Heart left ventricle (tissue), 13 donors: ENCODE results near the gene FGA.

Experiments
- POLR2A ChIP-seq, 2 donors: fragments of 450-650 bp; IDR thresholded peaks; one replicate each; pipeline ENCODE4 v1.6.1; 2017; ENCODE audit warnings: antibody characterized with exemption in 2 of 2, mild to moderate bottlenecking in 2 of 2, moderate library complexity in 2 of 2
- TF ChIP-seq, protein P1 (sequence below), 12 donors: fragments of 200-600 bp; sonication (generic) in 4 of 12; IDR thresholded peaks; one replicate each; pipeline versions ENCODE4 v1.5.0 to v1.8.0; 2018 to 2022; ENCODE audit warnings: antibody characterized with exemption in 12 of 12, mild to moderate bottlenecking in 5 of 12
- donor health status: ischemic (EF 13 %, LVEDD 7.1; RV severe dilation, severe dysfunction).
- donor health status: DM: no; HTN: yes; CAD: no.
- donor health status: DM: no; HTN: no; CAD: no.
- donor health status: ischemic (EF 25% LVEDD 6.9; RV normal size, moderate dysfunction).
- donor health status: ischemic (EF 25% LVEDD 5.7; RV mildly dilated, moderate dysfunction).
- donor health status: ischemic (EF 35%, LVEDD 5.7; RV mildly dilated, moderate dysfunction).
- donor health status: nonischemic (EF 11% LVEDD 7.7; RV severe dilation, severe dysfunction).
- donor health status: DM: yes; HTN: yes; CAD: no.
- donor health status: PGD.
- donor health status: ischemic (EF 29% LVEDD 5.4; RV normal size, mild dysfunction).
- donor health status: nonischemic (EF 23%, LVEDD 6.1; RV moderate dilation, normal function).

DNA sequence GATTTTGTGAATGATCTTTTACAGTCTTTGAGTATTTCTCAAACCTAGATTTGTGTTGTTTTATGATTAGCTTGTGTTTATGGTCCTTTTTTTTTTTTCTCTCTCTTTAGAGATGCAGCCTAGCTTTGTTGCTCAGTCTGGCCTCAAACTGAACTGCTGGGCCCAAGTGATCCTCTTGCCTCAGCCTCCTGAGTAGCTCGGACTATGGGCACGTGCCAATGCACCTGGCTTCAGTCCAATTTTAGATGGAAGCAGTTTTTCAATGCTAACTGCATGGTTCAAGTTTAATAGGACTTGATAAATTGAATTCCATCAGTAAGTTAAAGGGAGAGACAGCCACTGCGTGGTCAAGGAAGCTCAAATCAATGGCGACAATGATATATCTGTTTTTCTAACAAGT is 25.7 kb upstream of the FGA start:
- TF ChIP-seq, protein P1, sequence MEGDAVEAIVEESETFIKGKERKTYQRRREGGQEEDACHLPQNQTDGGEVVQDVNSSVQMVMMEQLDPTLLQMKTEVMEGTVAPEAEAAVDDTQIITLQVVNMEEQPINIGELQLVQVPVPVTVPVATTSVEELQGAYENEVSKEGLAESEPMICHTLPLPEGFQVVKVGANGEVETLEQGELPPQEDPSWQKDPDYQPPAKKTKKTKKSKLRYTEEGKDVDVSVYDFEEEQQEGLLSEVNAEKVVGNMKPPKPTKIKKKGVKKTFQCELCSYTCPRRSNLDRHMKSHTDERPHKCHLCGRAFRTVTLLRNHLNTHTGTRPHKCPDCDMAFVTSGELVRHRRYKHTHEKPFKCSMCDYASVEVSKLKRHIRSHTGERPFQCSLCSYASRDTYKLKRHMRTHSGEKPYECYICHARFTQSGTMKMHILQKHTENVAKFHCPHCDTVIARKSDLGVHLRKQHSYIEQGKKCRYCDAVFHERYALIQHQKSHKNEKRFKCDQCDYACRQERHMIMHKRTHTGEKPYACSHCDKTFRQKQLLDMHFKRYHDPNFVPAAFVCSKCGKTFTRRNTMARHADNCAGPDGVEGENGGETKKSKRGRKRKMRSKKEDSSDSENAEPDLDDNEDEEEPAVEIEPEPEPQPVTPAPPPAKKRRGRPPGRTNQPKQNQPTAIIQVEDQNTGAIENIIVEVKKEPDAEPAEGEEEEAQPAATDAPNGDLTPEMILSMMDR (IDR thresholded peaks at IDR 0.05): no peak
- no peak for TF ChIP-seq POLR2A (IDR thresholded peaks at IDR 0.05)
